ENCODE measurements around the gene PAPPA. TPM values are rescaled to one million over a fixed set of nuclear protein-coding genes. Genes with fewer than 3 reads are reported as not detected.

PAPPA gene
- total and polyA plus RNA-seq, 12 donors: 0.22 to 23.9 (median 5.7) TPM

DNA sequence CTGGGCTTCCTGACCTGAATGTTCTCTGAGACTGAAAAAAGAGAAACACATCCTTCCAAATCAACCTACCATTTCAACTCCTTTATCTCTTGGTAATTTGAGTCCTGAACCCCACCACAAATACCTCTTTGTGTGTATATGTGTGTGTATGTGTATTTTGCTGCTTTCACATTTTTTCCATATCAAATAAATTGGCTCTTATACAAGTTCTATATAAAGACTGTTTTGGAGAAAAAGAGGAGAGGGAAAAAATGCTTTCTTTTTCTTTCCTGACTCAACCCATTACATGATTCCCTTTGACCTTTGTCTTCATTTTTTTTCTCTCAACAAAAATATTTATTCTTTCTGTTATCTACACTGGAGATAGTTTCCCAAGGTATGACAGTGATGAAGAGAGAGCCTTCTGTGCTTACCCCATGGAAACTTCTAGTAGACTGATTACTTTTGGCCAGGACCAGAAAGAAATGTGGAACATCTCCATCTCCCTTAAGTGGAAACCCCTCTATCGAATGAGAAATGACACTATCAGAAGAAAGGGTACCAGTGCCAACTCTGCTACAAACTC, 85.3 kb downstream of the PAPPA start:
- Histone ChIP-seq H3K9me3 (replicated peaks in 1 of 3) (no peaks in the 10 kb centered on the region), H3K4me1 (replicated peaks in 1 of 2) (no peaks in the 10 kb centered on the region), H3K36me3 (replicated peaks in 1 of 2) (no peaks in the 10 kb centered on the region), H3K4me3 (no peak overlapping the region), H3K27ac (peak overlapping the region in 1 of 5 donors; percentile 21), H3K27me3 (no peaks in the 10 kb centered on the region)
- intact Hi-C loops (cut with DNase I): no loop called here
- WGBS, 4 donors: 36 to 61% (median 50%) methylated on average over 1 of the region's 1 CpG
- no peak for DNase-seq
- TF ChIP-seq, protein P1, sequence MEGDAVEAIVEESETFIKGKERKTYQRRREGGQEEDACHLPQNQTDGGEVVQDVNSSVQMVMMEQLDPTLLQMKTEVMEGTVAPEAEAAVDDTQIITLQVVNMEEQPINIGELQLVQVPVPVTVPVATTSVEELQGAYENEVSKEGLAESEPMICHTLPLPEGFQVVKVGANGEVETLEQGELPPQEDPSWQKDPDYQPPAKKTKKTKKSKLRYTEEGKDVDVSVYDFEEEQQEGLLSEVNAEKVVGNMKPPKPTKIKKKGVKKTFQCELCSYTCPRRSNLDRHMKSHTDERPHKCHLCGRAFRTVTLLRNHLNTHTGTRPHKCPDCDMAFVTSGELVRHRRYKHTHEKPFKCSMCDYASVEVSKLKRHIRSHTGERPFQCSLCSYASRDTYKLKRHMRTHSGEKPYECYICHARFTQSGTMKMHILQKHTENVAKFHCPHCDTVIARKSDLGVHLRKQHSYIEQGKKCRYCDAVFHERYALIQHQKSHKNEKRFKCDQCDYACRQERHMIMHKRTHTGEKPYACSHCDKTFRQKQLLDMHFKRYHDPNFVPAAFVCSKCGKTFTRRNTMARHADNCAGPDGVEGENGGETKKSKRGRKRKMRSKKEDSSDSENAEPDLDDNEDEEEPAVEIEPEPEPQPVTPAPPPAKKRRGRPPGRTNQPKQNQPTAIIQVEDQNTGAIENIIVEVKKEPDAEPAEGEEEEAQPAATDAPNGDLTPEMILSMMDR (IDR thresholded peaks at IDR 0.05): no peak
- TF ChIP-seq POLR2A (IDR thresholded peaks at IDR 0.05): no peak

DNA sequence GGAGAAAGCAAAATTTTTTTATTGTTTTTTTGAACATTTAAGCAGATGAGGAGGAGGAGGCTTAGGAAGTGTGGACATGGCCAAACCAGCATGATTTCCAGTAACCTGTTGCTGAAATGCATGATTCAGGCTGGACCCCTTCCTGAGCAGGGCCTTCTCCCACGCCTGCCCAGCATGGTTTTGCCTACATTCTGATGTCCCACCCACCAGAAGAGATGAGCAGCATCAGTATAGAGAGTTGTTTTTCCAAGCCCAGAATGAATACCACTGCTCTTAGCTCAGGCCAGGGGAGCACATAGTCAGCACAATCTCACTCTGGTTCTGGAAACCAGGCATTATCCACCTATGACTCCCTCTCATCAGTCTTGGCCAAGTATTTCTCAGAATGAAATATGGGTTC, 90.1 kb downstream of the PAPPA start:
- Histone ChIP-seq H3K4me1 (replicated peaks in 1 of 2) (no peaks in the 10 kb centered on the region), H3K36me3 (replicated peaks in 1 of 2) (no peaks in the 10 kb centered on the region), H3K9me3 (replicated peaks in 1 of 3) (no peaks in the 10 kb centered on the region), H3K27me3 (no peaks in the 10 kb centered on the region), H3K4me3 (no peak overlapping the region), H3K27ac (no peak overlapping the region)
- no peak for DNase-seq
- intact Hi-C loops (cut with DNase I): no loop called here
- TF ChIP-seq, protein P1 (IDR thresholded peaks at IDR 0.05): no peak
- TF ChIP-seq POLR2A (IDR thresholded peaks at IDR 0.05): no peak
- WGBS, 4 donors: 59 to 73% (median 71%) methylated on average over 1 of the region's 1 CpG

DNA sequence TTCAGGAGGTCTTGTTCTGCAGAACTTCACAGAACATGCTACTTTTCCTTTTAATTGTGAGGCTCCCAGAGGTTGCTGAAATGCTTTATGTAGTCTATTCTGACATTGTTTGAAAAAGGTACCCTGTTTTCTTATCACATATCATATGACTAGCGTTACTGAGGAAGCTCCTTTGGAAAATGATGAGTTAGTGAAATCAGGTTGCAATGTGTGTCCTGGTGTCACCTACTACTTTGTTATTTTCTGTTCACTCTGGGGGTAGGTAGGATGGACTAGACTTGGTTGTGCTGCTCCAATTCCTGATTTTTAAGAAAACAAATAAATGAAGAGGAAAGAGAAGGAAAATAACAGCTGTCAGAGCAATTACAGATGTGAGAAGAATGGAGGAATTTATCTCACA, 93.7 kb downstream of the PAPPA start:
- no peak for TF ChIP-seq POLR2A (IDR thresholded peaks at IDR 0.05)
- TF ChIP-seq, protein P1 (IDR thresholded peaks at IDR 0.05): no peak
- Histone ChIP-seq H3K4me3 (no peak overlapping the region), H3K36me3 (replicated peaks in 1 of 2) (no peaks in the 10 kb centered on the region), H3K9me3 (replicated peaks in 1 of 3) (no peaks in the 10 kb centered on the region), H3K27me3 (no peaks in the 10 kb centered on the region), H3K4me1 (replicated peaks in 1 of 2) (no peaks in the 10 kb centered on the region), H3K27ac (no peak overlapping the region)
- 60 to 79% (median 64%) methylated on average over 1 of the region's 1 CpG for WGBS, 4 donors
- intact Hi-C loops (cut with DNase I): no loop called here
- no peak for DNase-seq

DNA sequence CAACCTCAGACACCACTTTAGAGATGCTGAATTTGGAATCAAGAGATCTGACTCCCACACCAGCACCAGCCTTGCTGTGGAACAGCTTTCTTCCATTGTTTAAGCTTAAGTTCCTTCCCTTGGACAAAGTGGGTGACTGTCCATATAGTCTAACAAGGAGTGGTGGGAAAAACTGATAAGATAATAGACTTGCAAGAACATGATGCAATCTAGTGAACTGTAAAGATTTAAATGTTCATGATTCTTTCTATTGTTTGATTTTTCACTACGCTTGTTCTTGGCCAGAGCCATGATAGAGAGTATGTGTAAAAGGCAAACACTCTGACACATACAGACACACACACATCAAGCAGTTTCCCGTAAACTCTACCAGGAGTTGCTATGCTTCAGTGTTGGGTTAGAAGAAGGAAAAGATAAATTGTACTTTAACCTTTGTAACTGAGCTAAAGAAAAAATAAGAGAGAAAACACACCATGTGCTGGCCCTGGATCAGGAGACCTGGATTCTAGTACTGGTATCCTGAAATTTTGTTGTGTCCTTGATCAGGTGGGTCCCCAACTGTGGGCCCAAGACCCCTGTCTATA, 94.3 kb downstream of the PAPPA start:
- TF ChIP-seq POLR2A (IDR thresholded peaks at IDR 0.05): no peak
- TF ChIP-seq, protein P1 (IDR thresholded peaks at IDR 0.05): no peak

More for the DNA sequence above, 94.3 kb downstream of the PAPPA start:
- intact Hi-C loops (cut with DNase I): no loop called here
- no peak overlapping the region for H3K27ac ChIP-seq
- 75 to 85% (median 81%) methylated on average over 2 of the region's 2 CpGs for WGBS, 4 donors
- DNase-seq: no peak
- no peaks in the 10 kb centered on the region for H3K4me1 ChIP-seq (replicated peaks in 1 of 2)
- H3K36me3 ChIP-seq (replicated peaks in 1 of 2): no peaks in the 10 kb centered on the region
- H3K9me3 ChIP-seq (replicated peaks in 1 of 3): no peaks in the 10 kb centered on the region
- H3K4me3 ChIP-seq: no peak overlapping the region
- H3K27me3 ChIP-seq: no peaks in the 10 kb centered on the region

Measured in adrenal gland (tissue), 12 donors.